CD4-positive, alpha-beta T cell treated with Interleukin-12 subunit alpha and Interleukin-12 subunit beta, for 1 hour (primary cell): ENCODE results near the gene NRXN3.

Experiments
- DNase-seq: peaks from one replicate; pipeline ENCODE4 v3.0.0-alpha.2; 2020

The NRXN3 gene

GRCh38 chr14:79680087-79680486, 1509.9 kb downstream of the NRXN3 start:
- DNase-seq, result no peak

DNA sequence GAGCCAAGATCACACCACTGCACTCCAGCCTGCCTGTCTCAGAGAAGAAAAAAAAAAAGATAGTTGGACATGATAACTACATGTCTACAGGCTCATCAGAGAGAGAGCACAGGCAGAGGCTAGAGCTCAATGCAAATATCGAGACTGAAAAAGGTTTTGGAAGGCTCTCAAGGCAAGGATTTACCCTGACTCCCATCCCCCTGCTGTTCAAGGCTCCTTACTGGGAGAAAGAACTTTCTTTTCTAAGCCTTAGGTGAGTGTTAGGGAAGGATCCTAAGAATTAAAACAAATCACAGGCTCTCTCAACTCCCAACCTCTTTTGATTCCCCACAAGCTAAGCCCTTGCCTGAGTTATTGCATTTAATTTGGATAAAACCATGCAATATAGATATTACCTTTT, 1516.0 kb downstream of the NRXN3 start:
- DNase-seq, result no peak

DNA sequence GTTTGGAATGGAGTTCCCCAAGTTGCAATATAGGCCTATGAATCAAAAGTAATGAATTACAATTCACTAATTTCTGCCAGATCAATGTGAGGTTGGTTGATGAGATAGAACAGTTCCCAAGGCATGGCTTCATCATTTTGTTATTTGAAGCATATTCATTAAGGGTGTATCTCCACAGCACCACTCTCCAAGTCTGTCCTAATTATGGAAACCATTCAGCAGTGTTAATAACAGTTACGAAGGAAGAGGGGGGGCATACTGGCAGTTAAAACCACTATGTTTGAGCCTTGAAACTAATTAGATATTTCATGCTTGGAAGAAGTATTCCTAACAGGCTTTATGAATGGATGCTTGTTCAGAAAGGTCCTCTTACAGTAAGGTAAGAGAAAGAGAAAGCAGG, 1520.8 kb downstream of the NRXN3 start:
- DNase-seq, result no peak

DNA sequence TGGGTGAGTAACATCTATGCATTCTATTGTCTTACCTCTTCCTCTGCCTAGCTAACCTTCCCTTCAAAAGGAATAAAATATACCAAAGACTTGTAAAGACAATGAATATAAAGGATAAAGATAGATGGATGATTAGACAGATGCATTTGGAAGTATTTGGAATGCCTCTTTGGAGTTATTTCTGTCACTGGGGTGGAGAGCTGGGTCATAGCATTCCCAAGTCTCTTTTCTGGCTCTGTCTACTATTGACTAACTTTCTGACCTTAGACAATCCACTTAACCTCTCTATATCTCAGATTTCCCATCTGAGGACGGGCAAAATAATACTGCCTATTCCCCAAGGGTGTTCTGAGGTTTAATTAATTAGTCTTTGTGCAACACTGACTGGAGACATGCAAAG, 1523.8 kb downstream of the NRXN3 start:
- no peak for DNase-seq

DNA sequence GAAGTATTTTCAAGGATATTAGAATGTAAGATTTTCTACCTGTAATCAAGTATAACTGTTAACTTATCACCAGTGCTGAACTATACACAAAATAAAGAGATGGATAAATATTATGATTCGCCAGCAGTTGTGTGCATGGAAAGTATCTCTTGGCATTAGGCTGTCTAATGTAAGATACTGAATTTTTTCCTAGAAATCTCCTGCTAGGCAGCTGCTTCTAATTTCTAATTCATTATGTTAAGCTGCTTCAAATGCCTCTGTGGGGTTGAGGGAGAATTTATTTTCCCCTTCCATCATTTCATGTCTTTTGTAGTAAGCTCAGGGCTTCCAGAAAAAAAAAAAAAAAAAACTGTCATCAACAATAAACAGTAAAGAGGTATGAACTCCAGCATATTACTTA, 1525.1 kb downstream of the NRXN3 start:
- no peak for DNase-seq

DNA sequence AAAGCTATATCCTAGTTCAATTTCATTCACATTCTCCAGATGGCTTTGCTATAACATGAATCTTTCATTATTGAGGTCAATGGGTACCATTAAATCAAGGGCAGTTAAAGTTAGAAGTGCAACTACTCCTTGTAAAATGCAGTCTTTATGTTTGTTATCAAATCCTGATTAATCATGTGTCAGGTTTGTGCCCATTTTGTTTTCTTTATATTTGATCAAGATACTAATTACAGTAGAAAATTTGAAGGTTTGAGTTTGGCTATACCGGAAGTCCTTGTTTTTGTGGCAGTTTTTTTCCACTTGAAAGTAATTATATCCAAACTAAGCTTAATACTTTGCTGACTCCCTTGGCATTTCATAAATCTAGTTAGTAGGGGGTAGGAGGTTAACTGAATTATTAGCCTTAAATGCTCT, 1528.1 kb downstream of the NRXN3 start:
- no peak for DNase-seq

DNA sequence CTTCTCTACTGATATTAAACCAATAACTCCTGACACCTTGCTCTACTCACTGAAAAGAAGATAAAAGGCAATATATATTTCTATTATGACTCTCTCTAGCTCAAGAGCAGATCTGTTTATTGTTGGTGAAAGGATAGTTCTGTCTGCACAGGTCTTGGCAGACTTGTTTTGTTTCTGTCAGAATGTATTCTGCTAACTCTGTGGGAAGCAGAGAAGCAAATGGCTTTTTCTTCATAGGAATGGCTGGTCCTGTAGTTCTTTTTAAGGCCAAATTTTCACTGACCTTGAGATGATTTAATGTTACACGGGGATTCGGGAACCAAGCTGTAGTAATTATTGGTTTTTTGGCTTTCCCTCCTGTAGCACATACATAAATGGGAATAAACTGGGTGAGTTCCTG, 1529.0 kb downstream of the NRXN3 start:
- no peak for DNase-seq

DNA sequence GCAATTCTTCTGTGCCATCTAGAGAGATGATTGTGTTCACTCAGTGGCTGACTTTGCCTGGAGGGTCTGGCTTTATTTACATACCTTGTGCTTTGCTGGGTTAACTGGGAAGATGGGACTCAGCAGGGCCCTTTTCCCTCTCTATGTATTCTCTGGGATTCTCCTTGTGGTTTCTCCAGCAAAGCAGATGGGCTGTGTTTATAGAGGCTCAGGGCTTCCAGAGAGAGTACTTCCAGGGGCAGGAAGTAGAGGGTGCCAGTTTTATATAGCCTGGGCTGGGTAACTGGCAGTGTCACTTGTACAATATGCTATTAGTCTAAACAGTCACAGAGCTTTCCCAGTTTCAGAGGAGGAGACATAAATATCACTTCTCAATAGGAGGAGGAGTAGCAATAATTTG, 1531.2 kb downstream of the NRXN3 start:
- no peak for DNase-seq

DNA sequence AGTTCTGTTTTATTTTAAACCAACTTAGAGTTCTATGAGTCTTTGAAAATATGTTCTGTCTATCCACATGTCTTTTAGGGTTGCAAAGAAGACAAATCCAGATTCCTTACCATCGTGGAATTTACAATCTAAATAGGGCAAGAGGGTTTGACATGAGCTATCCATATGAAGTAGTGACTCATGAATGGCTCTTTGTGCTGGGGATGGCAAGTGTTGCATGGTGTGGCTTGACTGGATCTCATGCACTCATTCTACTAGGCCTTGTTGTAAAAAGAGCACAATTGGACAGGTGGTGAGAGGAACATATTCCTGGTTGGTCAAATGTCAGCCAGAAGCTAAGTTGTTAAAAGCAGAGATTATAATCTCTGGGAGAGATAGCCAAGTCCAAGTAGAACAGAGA, 1532.0 kb downstream of the NRXN3 start:
- DNase-seq, result no peak

DNA sequence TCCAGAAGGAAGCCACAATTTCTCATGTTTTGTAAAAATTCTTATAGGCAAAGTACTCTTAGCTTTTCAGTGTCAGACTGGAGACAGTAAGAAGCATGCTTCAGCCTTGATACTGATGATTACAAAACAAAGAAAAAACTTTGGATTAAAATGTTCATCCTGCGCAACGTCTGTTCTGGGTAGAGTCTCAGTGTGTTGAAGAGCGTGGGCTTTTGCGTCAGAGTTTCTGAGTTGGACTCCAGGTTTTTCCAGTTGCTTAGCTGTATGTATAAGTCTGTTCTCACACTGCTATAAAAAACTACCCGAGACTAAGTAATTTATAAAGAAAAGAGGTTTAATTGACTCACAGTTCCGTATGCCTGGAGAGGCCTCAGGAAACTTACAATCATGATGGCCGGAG, 1533.0 kb downstream of the NRXN3 start:
- DNase-seq, result no peak

- DNase-seq, result no peak
Measured at GRCh38 chr14:79704041-79704807, 1534.1 kb downstream of the NRXN3 start.

GRCh38 chr14:79705126-79705894, 1535.1 kb downstream of the NRXN3 start:
- no peak for DNase-seq

- DNase-seq, result no peak
Measured at GRCh38 chr14:79706382-79706781, 1536.2 kb downstream of the NRXN3 start.

DNA sequence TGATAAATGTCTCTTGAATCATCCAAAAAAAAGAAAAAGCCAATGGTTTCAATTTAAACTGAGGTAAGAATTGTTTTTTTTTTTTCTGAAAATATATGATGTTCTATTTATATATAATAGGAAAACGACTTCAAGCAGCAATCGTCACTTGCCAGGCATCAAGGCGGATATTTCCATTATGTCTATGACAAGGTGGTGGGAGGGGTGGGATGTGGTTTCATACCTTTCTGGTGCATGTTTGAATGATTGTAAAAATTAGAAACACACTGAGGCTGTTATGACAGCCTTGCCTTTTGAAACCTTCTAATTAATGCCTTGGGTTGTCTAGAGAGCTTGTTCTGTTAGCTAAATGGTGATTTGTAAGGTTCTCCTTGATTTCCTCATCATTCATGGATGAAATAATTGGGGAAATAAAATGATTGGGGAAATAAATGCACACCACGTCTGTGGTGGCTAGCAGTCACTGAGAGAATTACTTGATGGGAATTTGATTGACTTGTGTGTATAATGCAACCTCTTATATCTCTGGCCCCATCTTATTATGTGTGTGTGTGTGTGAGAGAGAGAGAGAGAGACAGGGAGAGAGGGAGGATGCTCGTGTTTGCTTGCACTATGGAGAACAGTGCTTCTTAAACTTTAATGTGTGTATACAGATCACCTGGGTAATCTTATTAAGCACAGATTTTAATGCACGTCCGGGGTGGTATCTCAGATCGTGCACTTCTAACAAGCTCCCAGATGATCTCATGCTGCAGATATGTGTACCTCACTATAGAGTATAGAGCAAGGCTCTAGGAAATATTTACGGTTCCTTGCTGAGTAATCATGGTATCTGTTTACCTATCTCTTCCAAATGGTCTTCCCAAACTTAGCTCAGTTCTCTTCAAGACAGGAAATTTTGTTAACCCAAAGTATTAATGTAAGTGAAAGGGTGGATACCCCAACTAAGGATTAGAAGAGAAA, 1538.5 kb downstream of the NRXN3 start:
- no peak for DNase-seq

GRCh38 chr14:79709573-79709972, 1539.4 kb downstream of the NRXN3 start:
- no peak for DNase-seq

- no peak for DNase-seq
Measured at GRCh38 chr14:79712302-79712950, 1542.3 kb downstream of the NRXN3 start.

GRCh38 chr14:79721399-79722084, 1551.4 kb downstream of the NRXN3 start:
- DNase-seq, result no peak

DNA sequence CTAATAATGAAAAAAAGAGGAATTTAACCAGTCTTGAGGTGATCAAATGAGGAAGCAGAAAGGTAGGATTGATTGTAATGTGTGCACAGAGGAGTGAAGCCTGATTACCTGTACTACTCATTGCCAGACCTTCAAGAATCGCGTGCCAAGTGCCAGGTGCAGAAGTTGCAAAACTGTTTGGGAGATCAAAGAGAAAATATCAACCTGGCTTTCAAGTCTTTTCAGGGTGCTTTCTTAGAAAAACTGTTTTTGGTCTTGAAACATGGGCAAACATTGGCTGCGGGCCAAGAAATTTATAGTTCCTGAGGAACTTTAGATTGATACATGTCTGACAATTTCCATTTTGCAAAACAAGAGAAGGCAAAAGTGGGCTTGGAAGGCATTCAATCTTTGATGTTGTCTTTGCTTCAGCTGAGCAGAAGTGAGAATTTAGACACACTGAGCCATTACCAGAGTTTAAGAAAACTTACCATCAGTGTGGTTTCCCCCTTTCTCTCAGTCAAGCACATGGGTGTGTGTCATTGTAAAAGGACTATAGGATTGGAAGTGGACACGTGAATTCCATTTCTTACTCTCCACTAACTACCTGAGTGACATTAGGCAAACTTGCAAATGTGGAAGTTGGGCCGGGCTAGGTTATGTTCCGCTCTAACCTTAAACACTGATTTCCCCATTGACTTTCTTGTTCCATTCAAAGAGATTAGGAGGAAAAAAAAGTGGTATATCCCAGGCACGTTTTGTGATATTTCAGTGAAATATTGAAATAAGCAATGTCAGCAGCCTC, 1555.0 kb downstream of the NRXN3 start:
- no peak for DNase-seq

DNA sequence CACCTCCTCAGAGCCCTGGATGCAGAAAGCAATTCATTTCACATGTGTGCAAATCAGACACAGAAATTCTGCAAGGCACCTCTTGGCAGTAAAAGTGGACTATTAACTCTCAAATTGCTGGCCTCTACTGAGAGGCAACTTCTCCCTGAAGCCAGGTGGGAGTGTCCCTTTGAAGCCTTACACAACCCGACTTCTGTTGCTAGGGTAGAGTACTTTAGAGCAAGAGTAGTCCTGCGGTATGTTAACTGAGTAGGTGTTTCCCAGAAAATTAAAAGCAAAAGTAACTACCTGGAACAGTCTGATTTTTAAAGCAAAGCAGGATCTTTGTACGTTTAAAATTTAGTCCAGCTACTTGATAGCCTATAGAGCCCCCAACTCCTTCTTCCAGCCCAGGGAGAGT, 1557.7 kb downstream of the NRXN3 start:
- DNase-seq, result no peak

DNA sequence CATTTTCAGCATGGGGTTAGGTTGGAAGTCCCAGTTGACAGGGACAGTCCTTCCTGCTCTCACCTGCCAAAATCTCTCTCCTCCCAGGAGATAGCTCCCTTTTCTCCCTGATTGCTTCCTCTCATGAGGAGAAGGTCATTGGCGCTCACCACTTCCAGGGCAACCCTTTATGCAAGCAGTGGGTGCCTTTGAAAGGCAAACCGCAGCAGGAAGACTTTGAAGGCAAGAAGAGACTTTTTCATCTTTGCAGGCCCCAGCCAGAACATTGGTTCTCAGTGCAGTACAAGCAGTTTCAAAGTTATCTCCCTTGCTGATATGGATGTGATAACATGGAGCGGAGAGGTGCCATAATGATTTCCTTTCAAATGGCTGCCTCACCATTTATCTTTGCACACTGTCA, 1558.2 kb downstream of the NRXN3 start:
- no peak for DNase-seq

DNA sequence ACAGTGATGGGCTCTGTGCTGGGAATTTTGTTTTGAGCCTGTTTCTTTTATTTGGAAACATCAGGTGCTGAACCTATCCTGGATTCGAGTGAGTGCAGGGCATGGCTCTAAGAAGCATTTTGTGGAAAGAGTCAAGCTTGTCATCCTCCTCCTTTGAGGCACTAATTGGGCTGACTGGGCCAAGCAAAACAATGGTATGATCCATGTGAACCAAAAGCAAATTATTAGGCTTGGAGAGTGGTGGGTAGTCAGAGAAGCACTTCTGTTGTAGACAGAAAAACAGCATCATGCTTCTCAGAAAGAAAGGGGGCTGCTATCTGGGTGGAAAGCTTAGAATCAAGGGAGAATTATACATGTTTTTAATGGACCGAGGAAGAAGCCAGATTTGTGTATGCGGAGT, 1559.6 kb downstream of the NRXN3 start:
- no peak for DNase-seq
